Suppressor macrophage treated with lipopolysaccharide for 4 hours (primary cell): ENCODE data around the gene OR10A3.

Experiments
- DNase-seq: peaks from one replicate; pipeline ENCODE4 v3.0.0-alpha.2; 2020

The OR10A3 gene

GRCh38 chr11:7936615-7937014 is 4.9 kb downstream of the OR10A3 start:
- no peak for DNase-seq

GRCh38 chr11:7931168-7931567 is 10.3 kb downstream of the OR10A3 start, which contains the start of gene OR10A6:
Gene OR10A6 (minus strand): TSS chr11:7931268. CDS start chr11:7928662, 2,606 bp downstream.
- DNase-seq, result no peak

GRCh38 chr11:7927635-7928034 is 13.9 kb downstream of the OR10A3 start:
- DNase-seq, result no peak

- no peak for DNase-seq
Observed at GRCh38 chr11:7924536-7924935, 17.0 kb downstream of the OR10A3 start.

GRCh38 chr11:7918141-7918540 is 23.4 kb downstream of the OR10A3 start:
- DNase-seq, result no peak

- DNase-seq, result no peak
Observed at GRCh38 chr11:7911011-7911410, 30.5 kb downstream of the OR10A3 start.

DNA sequence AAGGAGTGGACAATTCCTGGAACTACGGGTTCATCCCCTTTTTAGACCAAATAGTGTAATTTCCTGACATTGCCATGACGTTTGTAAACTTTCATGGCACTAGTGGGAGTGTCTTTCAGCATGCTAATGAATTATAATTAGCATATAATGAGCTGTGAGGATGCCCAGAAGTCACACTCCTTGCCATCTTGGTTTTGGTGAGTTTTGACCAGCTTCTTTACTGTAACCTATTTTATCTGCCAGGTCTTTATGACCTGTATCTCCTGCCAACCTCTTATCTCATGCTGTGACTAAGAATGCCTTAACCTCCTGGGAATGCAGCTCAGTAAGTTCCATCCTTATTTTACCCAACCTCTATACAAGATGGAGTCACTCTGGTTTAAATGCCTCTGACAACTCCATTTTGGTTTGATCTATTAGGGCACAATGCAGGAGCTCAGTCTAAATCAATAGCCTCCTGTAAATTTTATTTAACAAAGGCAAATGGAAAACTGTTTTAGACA is 31.2 kb downstream of the OR10A3 start:
- no peak for DNase-seq

DNA sequence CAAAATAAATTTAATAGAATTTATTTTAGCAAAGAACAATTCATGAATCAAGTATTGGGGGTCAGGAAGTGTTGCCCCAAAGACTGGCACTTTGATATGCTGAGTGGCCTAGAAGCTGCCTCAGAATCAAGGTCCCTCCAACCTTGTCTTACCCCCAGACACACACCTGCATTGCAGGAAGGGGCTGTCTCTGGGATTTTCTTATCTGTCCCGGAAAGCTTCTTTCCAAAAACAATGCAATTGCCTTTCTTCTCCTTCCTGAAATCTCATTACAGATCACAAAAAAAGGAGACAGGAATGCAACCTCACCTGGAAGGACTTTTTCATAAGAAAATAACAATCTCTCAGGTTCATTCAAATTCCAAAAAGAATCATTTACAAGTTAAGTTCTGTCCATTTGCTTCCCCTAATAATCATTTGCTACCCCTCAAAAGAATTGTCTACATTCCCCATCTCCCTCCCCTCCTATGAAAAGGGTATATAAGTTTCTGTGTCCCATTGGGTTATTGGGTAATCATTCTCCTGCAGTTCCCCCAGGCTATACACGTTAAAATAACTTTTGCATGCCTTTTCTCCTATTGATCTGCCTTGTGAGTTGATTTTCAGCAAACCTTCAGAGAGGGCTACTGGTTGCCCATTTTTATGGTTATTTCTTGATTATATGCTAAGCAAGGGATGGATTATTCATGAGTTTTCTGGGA is 31.8 kb downstream of the OR10A3 start:
- DNase-seq, result no peak

GRCh38 chr11:7907121-7907520 is 34.4 kb downstream of the OR10A3 start:
- DNase-seq, result no peak

- DNase-seq, result no peak
Observed at GRCh38 chr11:7906481-7906880, 35.0 kb downstream of the OR10A3 start.

GRCh38 chr11:7905961-7906429 is 35.5 kb downstream of the OR10A3 start:
- no peak for DNase-seq

DNA sequence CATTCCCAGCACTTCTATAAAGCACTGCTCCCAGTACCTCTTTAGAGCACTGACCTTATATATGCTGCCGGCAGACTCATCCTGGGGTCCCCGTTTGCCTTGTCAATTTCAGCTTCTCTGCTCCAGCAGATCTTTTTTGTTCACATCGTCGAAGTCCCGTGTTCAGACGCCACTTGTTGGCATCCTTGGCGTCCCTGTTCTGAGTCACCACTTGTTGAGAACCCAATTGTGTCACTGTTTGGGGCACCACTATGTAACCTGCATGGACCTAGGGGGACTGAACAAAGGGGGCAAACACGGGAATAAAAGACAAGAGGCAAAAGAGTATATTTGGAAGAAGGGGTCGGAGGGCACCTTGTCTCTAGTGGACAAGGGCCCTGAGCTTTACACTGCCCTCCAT is 36.0 kb downstream of the OR10A3 start:
- DNase-seq, result no peak

DNA sequence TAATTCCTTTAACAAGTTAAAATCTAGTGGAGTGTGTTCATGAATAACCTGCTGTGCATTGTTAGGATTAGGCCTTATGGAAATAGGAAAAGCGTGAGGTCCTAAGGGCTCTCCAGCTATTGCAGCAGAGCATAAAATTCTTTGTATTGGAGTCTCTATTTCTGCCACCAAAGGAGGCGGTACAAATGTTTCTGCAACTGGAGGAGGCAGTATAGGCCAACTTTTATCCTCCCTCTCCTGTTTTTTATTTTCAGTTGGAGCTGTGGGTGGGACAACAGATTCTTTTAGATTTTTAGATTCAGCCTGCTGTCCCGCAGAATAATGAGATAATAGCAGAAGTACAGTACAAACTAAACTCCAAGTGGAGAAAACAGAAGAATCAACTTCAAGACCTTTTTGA is 36.6 kb downstream of the OR10A3 start:
- no peak for DNase-seq

DNA sequence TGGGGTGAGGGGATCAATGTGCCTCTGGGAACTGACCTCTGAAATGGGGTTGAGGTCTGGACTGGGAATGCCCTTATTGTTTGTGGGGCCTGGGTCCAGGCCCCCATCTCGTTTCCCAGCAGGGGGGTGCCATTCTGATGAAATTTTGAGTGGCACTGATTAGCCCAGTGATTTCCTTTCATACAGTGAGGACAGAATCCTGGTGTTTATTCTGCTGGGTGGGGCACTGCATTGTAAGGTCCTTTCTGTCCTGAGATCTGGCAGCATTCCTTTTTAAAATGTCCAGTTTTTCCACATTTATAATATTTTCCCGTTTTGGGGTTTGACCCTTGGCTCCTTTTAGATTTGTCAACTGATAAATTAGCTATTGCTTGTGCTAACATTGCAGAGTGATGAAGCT is 37.6 kb downstream of the OR10A3 start:
- DNase-seq, result no peak

DNA sequence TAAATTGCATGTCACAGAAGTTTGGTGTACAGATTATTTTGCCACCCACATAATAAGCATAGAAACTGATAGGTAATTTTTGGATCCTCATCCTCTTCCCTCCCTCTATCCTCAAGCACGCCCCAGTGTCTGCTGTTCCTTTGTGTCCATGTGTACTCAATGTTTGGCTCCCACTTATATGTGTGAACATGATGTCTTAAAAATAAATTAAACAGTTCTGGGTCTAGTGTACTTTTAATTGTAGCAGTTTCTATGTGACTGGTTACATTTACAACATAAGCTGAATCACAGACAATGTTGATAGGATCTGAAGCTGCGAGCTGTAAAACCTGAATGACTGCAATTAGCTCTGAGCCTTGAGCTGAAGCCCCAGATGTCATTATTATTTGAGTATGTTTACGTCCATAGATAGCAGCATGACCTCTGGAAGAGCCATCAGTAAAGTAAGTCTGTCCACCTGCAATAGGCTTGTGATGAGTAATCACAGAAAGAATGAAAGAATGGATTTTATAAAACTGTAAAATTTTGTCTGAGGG is 40.1 kb downstream of the OR10A3 start:
- no peak for DNase-seq

DNA sequence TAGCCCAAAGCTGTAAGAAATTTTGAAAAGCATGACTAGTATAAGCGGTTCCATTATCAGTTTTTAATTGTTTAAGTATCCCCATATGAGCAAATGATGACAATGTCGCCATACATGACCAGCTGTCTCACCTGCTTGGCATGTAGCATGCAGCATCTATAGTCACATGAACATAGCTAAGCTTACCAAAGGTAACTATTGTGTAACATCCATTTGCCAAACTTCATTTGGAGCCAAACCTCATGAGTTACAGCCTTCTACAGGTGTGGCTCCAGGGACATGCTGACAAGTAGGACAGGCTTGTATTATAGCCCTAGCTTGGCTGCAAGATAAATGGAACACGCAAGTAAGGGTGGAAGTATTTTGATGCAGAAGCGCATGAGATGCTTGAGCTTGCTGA is 40.8 kb downstream of the OR10A3 start:
- no peak for DNase-seq

DNA sequence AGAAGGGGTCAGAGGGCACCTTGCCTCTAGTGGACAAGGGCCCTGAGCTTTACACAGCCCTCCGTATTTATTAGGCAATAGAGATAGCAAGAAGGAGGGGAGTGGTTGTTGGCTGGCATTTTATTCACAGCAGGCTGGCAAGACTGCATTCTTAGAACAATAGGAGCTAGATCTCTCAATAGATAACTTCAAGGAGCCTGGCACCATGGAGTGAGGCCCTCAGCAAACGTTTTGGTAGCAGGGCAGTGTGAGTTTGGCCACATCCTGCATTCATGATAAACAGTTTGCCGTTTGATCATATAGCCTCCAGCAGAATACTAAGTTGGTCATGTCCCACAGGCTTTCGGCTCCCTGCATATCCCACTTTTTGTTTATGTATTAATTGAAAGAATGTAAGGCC is 42.1 kb downstream of the OR10A3 start:
- DNase-seq, result no peak

GRCh38 chr11:7898666-7899283 is 42.7 kb downstream of the OR10A3 start:
- DNase-seq, result no peak

DNA sequence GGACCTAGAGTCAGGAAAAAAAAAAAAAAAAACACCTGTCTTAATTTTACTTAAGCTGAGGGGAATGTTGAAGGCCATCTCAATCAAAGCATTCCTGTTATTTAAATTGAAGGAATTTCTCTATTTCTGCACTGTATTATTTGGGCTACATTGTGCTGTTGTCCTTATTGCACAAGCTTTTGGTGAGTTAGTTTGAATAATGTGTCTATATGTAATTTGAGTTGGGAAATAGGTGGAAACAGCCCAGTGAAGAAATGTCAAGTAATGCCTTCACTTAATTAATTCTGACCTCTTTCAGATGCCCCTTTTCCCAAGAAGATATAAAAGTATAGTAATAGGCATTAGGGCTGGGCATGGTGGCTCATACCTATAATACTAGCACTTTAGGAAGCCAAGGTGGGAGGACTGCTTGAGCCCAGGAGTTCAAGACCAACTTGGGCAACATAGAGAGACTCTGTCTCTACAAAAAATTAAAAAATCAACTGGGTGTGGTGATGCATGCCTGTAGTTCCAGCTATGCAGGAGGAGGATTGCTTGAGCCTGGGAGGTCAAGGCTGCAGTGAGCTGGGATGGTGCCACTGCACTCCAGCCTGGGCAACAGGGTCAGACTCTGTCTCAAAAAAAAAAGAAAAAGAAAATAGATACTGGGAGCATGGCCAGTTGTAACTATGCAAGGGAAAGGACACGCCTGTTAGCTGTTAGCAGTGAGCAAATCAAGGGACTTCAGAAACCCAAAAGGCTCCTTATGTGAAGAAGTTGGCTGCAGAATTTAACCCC is 45.3 kb downstream of the OR10A3 start:
- DNase-seq, result no peak

DNA sequence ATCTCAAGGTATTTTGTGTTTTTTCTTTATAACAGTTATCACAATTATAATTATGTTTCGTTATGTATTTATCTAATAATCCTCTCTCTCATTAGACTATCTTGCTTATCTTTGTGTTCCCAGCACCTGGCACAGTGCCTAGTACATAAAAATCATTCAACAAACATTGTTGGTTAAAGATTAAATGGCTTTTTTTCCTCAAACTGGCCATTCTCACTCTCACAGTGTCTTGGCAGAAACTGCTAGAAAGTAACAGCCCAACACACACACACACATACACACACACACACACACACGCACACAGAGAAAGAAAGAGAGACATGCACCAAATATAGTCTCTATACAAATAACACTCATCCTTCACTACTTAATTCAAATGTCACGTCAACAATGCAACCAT is 47.3 kb downstream of the OR10A3 start:
- no peak for DNase-seq

DNA sequence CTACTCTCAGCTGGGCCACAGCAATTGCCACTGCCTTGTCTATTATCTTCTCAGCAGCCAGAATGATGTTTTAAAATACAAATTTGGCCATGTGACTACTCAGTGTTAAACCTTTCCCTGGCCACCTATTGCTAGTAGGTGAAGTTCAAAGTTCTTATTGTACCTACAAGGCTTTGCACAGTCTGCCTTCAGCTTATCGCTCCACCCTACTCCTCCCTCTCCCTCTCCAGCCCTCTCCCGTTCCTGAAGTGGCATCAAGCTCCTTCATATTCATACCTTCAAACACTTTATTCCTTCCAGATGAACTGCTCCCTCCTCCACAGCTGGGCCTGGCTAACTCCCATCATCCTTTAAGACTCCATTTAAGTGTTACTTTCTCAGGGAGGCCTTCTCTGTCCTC is 47.7 kb downstream of the OR10A3 start:
- DNase-seq, result no peak

DNA sequence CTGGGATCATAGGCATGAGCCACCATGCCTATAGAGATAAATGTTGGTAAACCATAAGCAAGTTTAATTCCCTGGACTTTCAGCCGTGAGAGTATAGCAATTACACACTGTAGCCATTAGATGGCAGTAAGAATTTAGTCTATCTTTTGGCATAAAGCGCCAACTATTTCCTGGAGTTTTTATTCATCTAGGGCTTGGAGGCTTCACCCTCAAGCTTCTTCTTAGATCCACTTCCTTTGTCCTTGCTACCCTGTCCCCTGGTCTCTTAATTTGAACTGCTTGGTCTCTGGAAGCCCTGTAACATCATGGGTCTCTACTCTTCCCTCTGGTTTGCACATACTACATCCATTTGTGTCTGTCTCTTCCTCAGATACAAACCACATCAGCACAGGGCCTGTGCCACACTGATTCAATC is 48.7 kb downstream of the OR10A3 start:
- DNase-seq, result peak; percentile 58

DNA sequence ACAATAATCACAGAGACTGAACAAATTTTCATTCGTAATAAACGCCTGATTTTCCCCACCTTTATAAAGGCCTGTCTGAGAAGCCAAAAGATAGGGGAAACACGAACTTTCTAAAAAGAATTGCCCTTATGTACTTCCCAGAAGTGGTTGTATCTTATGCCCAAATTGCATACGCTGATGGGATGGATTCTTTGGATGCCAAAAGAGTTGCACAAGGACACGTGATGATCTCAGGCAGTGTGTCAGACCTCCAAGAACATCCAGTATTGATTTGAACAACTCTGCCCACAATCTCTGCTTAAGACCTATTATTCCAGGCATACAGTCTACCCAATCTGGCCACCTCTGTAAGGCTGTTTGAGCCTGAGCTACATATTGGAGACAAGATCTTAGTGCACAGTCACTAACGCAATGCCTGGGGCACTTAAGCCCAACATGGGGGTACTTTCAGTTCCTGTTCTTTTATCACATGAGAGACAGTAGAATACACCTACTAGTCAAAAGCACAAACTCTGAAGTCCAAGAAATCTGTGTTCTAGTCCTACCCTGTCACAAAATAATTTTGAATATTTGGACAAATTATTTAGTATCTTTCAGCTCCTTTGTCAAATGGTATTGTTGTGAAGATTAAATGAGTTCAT is 49.3 kb downstream of the OR10A3 start:
- no peak for DNase-seq
